ENCODE results near the gene MAMLD1. TPM values are rescaled to one million over a fixed set of nuclear protein-coding genes. Genes with fewer than 3 reads are reported as not detected.

Gene MAMLD1
- total and polyA plus RNA-seq, 9 of the 15 experiments (the other 6 are each of a cell fraction or from before 2014, with no cell fraction given), result 0.12 to 0.18 TPM; not detected in 7

DNA sequence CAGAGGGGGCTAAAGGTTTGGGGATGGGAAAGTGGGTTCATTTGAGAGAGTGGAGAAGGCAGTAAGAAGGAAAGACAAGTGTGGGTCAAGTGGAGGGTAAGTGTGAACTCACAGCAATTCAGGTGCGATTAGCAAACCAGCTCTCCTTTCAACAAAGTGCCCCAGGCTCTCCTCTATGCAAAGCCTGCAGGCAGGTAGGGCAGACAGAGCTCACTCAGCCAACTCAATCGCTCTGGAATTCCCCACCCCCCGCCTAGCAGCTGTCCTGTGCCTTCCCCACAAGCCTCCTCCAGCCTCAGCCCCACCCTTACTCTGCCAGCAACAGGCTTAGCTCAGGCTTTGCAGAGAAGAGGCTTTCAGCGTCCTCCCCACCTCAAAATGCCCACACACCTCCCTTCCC, 14.8 kb upstream of the MAMLD1 start:
- in situ Hi-C loops (cut with MboI) (no loop called here), intact Hi-C loops (cut with micrococcal nuclease) (no loop called here)
- Histone ChIP-seq H3K9me3 (replicated peaks; ENCODE audit: control insufficient read depth, insufficient read depth, low read depth, low read length) (no peaks in the 10 kb centered on the region), H3K79me2 (ENCODE audit: control insufficient read depth, insufficient read depth, low read length) (no peaks in the 10 kb centered on the region), H3K4me3 (no peak overlapping the region), H3K9ac (ENCODE audit: insufficient read depth in 1 of 2, low read depth in 2 of 2, low read length in 2 of 2) (no peak overlapping the region), H3K27ac (ENCODE audit: extremely low read depth, low read depth, low read length) (no peak overlapping the region), H3K4me2 (ENCODE audit: insufficient read depth, low read length) (no peak overlapping the region), H4K20me1 (replicated peaks; ENCODE audit: control insufficient read depth, insufficient read depth, low read length) (no peaks in the 10 kb centered on the region), H2AFZ (ENCODE audit: low read depth, low read length) (no peak overlapping the region), H3K27me3 (ENCODE audit: control insufficient read depth in 2 of 2, insufficient read depth in 2 of 2, low read length in 2 of 2) (peaks cover 0 to 7% of the 10 kb centered on the region in 2 experiments; a peak in 1 of 5 replicates), H3K9me1 (ENCODE audit: control insufficient read depth, insufficient read depth, low read length) (no peaks in the 10 kb centered on the region), H3K36me3 (ENCODE audit: control insufficient read depth, insufficient read depth, low read length) (no peaks in the 10 kb centered on the region), H3K4me1 (replicated peaks in 1 of 2; ENCODE audit: control insufficient read depth in 2 of 2, insufficient read depth in 2 of 2, low read length in 2 of 2) (no peaks in the 10 kb centered on the region; a peak in 1 of 5 replicates)
- TF ChIP-seq, protein P1, sequence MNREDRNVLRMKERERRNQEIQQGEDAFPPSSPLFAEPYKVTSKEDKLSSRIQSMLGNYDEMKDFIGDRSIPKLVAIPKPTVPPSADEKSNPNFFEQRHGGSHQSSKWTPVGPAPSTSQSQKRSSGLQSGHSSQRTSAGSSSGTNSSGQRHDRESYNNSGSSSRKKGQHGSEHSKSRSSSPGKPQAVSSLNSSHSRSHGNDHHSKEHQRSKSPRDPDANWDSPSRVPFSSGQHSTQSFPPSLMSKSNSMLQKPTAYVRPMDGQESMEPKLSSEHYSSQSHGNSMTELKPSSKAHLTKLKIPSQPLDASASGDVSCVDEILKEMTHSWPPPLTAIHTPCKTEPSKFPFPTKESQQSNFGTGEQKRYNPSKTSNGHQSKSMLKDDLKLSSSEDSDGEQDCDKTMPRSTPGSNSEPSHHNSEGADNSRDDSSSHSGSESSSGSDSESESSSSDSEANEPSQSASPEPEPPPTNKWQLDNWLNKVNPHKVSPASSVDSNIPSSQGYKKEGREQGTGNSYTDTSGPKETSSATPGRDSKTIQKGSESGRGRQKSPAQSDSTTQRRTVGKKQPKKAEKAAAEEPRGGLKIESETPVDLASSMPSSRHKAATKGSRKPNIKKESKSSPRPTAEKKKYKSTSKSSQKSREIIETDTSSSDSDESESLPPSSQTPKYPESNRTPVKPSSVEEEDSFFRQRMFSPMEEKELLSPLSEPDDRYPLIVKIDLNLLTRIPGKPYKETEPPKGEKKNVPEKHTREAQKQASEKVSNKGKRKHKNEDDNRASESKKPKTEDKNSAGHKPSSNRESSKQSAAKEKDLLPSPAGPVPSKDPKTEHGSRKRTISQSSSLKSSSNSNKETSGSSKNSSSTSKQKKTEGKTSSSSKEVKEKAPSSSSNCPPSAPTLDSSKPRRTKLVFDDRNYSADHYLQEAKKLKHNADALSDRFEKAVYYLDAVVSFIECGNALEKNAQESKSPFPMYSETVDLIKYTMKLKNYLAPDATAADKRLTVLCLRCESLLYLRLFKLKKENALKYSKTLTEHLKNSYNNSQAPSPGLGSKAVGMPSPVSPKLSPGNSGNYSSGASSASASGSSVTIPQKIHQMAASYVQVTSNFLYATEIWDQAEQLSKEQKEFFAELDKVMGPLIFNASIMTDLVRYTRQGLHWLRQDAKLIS (CRISPR knock-in tag; IDR thresholded peaks at IDR 0.05), result no peak
- no peak for TF ChIP-seq ZNF12 (CRISPR knock-in tag; IDR thresholded peaks at IDR 0.05)
- TF ChIP-seq SIN3A (IDR thresholded peaks at IDR 0.05; ENCODE audit: borderline replicate concordance in 2 of 2, control insufficient read depth in 1 of 2, low read depth in 2 of 2, low read length in 2 of 2), result no peak
- no peak for TF ChIP-seq NCOA2 (IDR thresholded peaks at IDR 0.05; ENCODE audit: partially characterized antibody in 2 of 2)
- no peak for TF ChIP-seq ZNF384 (IDR thresholded peaks at IDR 0.05; ENCODE audit: low read depth, low read length)
- no peak for TF ChIP-seq XRCC5 (IDR thresholded peaks at IDR 0.05; ENCODE audit: low read depth, low read length)
- no peak for TF ChIP-seq HMGN3 (IDR thresholded peaks at IDR 0.05; ENCODE audit: borderline replicate concordance, extremely low read depth, insufficient read length, low read depth, low read length)
- TF ChIP-seq RFX1 (IDR thresholded peaks at IDR 0.05), result no peak
- no peak for TF ChIP-seq ZNF551 (CRISPR knock-in tag; IDR thresholded peaks at IDR 0.05)
- no peak for FAIRE-seq
- CTCF ChIA-PET (ENCODE audit: low intra/inter-chr PET ratio), result no interaction called here
- BruUV-seq (replicated peaks), result no TSS peak
- DNase-seq (ENCODE audit: extremely low read depth in 1 of 4, low spot score in 3 of 4), result no peak
- ATAC-seq, result no peak
- WGBS (ENCODE audit: insufficient coverage, low coverage, missing lambda C conversion rate), result 0% methylated on average over 4 of the region's 4 CpGs
- POLR2A ChIA-PET, result no interaction called here

All from K562 (cell line).